ENCODE results near the gene CPNE9. TPM values are rescaled to one million over a fixed set of nuclear protein-coding genes. Genes with fewer than 3 reads are reported as not detected.

Gene CPNE9
- total RNA-seq, 1 experiment from 2014 or later: 3.5 TPM

- Histone ChIP-seq H3K23me2 (ENCODE audit: insufficient read length, low read depth, low read length, poor library complexity, severe bottlenecking) (peaks cover 7% of the 10 kb centered on the region), H2AFZ (ENCODE audit: low read length) (no peak overlapping the region), H2BK15ac (ENCODE audit: low read depth, low read length) (no peak overlapping the region), H2AK5ac (ENCODE audit: insufficient read length, low read length) (no peak overlapping the region), H4K20me1 (ENCODE audit: control insufficient read depth, insufficient read depth, insufficient read length) (no peaks in the 10 kb centered on the region), H3K79me1 (ENCODE audit: insufficient read depth, low read depth, low read length, poor library complexity, severe bottlenecking) (no peaks in the 10 kb centered on the region), H4K91ac (ENCODE audit: insufficient read length, low read depth, low read length) (no peak overlapping the region), H3K27me3 (ENCODE audit: insufficient read depth, low read length) (no peaks in the 10 kb centered on the region), H2BK12ac (ENCODE audit: insufficient read length, low read depth, low read length) (no peak overlapping the region), H3K23ac (ENCODE audit: insufficient read length, low read depth, low read length) (no peak overlapping the region), H2BK20ac (ENCODE audit: low read depth, low read length, poor library complexity, severe bottlenecking) (no peak overlapping the region), H3K4ac (ENCODE audit: low read depth, low read length) (no peak overlapping the region), H3K4me1 (ENCODE audit: insufficient read depth, low read length) (no peaks in the 10 kb centered on the region), H3K9ac (ENCODE audit: extremely low read depth, insufficient read length, low read length) (no peak overlapping the region), H3K27ac (ENCODE audit: insufficient read length, low read depth, low read length) (no peak overlapping the region), H3K56ac (ENCODE audit: insufficient read length, low read depth, low read length) (no peak overlapping the region), H3K79me2 (ENCODE audit: insufficient read depth, low read length) (no peaks in the 10 kb centered on the region), H3K4me2 (ENCODE audit: insufficient read depth, insufficient read length, low read length) (no peak overlapping the region), H4K8ac (replicated peaks; ENCODE audit: insufficient read length, low read depth, low read length) (no peak overlapping the region), H3K9me3 (ENCODE audit: control insufficient read depth, low read depth, low read length) (no peaks in the 10 kb centered on the region), H2BK5ac (ENCODE audit: insufficient read length, low read length) (no peak overlapping the region), H3K18ac (ENCODE audit: insufficient read length, low read depth, low read length) (no peak overlapping the region), H3T11ph (ENCODE audit: low read length) (no peak overlapping the region), H3K14ac (ENCODE audit: insufficient read depth, low read length) (no peak overlapping the region), H2BK120ac (ENCODE audit: low read depth, low read length, poor library complexity, severe bottlenecking) (no peak overlapping the region), H4K5ac (ENCODE audit: insufficient read length, low read depth, low read length) (no peak overlapping the region)
- H3K27ac Mint-ChIP-seq: no peak overlapping the region
- DNase-seq: no peak
- peaks cover 7% of the 10 kb centered on the region for H3K27me3 Mint-ChIP-seq (ENCODE audit: low read depth)
- no CpG with 5 or more reads among the region's 4 CpGs for WGBS (ENCODE audit: extremely low coverage, insufficient read length, low lambda C conversion rate)
- H3K9me3 Mint-ChIP-seq: no peaks in the 10 kb centered on the region; a peak in 1 of 5 replicates
- peaks cover 23 to 29% of the 10 kb centered on the region in 2 experiments for H3K4me1 Mint-ChIP-seq
- no peaks in the 10 kb centered on the region for H3K36me3 Mint-ChIP-seq (ENCODE audit: insufficient read depth in 1 of 3, low read depth in 3 of 3)
- H3K4me3 Mint-ChIP-seq: no peak overlapping the region
- no peak for TF ChIP-seq CTCF (conservative IDR thresholded peaks at IDR 0.05)
These were observed 22.3 kb downstream of the CPNE9 start for GRCh38 chr3:9725775-9726515.

Measured in H9 (cell line).